Esophagus squamous epithelium (tissue), 5 donors: ENCODE measurements around the gene AIFM3. TPM values are rescaled to one million over a fixed set of nuclear protein-coding genes. Genes with fewer than 3 reads are reported as not detected.
A peak's percentile ranks its signal among the peaks of the same experiment; 100 is the strongest.

Experiments
- DNase-seq: peaks from one replicate; lab custom pipeline; 2025; lab: John Stamatoyannopoulos, UW
- H3K27ac ChIP-seq, 4 donors: fragments of 200-600 bp; sonication (generic); one replicate each; pipeline ENCODE4 v1.5.1; 2016 to 2019; ENCODE audit warnings: mild to moderate bottlenecking in 1 of 4
- H3K27me3 ChIP-seq, 4 donors: fragments of 200-600 bp; sonication (generic); 1 replicate in 3 of 4; 2 replicates in 1 of 4; pipeline versions ENCODE4 v1.5.1 to v1.6.0; 2017 to 2021; ENCODE audit warnings: antibody characterized with exemption in 1 of 4
- H3K36me3 ChIP-seq, 3 donors: fragments of 200-600 bp; sonication (generic); one replicate each; pipeline ENCODE4 v1.5.1; 2016 to 2019
- H3K4me1 ChIP-seq, 3 donors: fragments of 200-600 bp; sonication (generic); one replicate each; pipeline ENCODE4 v1.5.1; 2017 to 2019
- H3K4me3 ChIP-seq, 4 donors: fragments of 200-600 bp; sonication (generic); 1 replicate in 3 of 4; 2 replicates in 1 of 4; pipeline ENCODE4 v1.5.1; 2016 to 2019; ENCODE audit warnings: mild to moderate bottlenecking in 2 of 4, moderate library complexity in 1 of 4
- H3K9me3 ChIP-seq, 3 donors: fragments of 200-600 bp; sonication (generic); one replicate each; pipeline ENCODE4 v1.5.1; 2016 to 2019
- CTCF ChIP-seq, 6 experiments: fragments of 450-650 bp in 4 of 6; fragments of 200-600 bp in 2 of 6; sonication (generic) in 2 of 6; IDR thresholded peaks; one replicate each; pipeline ENCODE4 v1.5.1; 2016 to 2019; ENCODE audit warnings: antibody characterized with exemption in 6 of 6, mild to moderate bottlenecking in 4 of 6, moderate library complexity in 4 of 6
- POLR2A ChIP-seq, 4 donors: fragments of 450-650 bp; IDR thresholded peaks; one replicate each; pipeline ENCODE4 v1.6.1; 2017; ENCODE audit warnings: antibody characterized with exemption in 4 of 4, mild to moderate bottlenecking in 4 of 4, moderate library complexity in 3 of 4
- WGBS, 2 donors: methylation state at CpG; one replicate each; pipeline ENCODE4 v1.1.5; 2018; 5-methylcytosine and 5-hydroxymethylcytosine counted together
- intact Hi-C: fragments of 100-400 bp; cut with DNase I; formaldehyde crosslinking; loops from one replicate; pipeline ENCODE4 v1.15.0; 2022
- total RNA-seq, 4 donors: library from RNA; depleted of rRNA; stranded (reverse); fragments of >200 nt; gene quantifications; one replicate each; pipeline ENCODE4 v1.1.0, GENCODE V29; 2016
- donor health status: DM: yes; HTN: yes; CAD: no.

AIFM3 gene
- total RNA-seq, 4 donors from 2014 or later = 0.30 to 1.9 (median 0.94) TPM

GRCh38 chr22:21025763-21026755, 59.0 kb downstream of the AIFM3 start:
- no peaks in the 10 kb centered on the region for H3K9me3 ChIP-seq
- H3K27me3 ChIP-seq = peaks cover 0 to 29% (median 0%) of the 10 kb centered on the region in 4 donors
- 52 to 70% methylated on average over 10 to 11 of the region's 27 CpGs for WGBS, 2 donors
- intact Hi-C loops = no loop called here
- DNase-seq = no peak
- TF ChIP-seq CTCF (IDR thresholded peaks at IDR 0.05) (no peak), POLR2A (IDR thresholded peaks at IDR 0.05) (no peak)
- H3K4me1 ChIP-seq = peaks cover 15 to 30% (median 17%) of the 10 kb centered on the region in 3 donors
- H3K4me3 ChIP-seq = peak overlapping the region in 1 of 4 donors; percentile 4
- no peaks in the 10 kb centered on the region for H3K36me3 ChIP-seq
- peak overlapping the region in 3 of 4 donors; percentile 59 to 67 (median 62) for H3K27ac ChIP-seq

- H3K36me3 ChIP-seq = no peaks in the 10 kb centered on the region
- 34 to 60% methylated on average over 4 to 5 of the region's 14 CpGs for WGBS, 2 donors
- no peak overlapping the region for H3K4me3 ChIP-seq
- peaks cover 0 to 39% (median 0%) of the 10 kb centered on the region in 4 donors for H3K27me3 ChIP-seq
- H3K27ac ChIP-seq = peak overlapping the region in 1 of 4 donors; percentile 14
- intact Hi-C loops = no loop called here
- TF ChIP-seq CTCF (IDR thresholded peaks at IDR 0.05) = no peak
- TF ChIP-seq POLR2A (IDR thresholded peaks at IDR 0.05) = no peak
- peaks cover 18 to 38% (median 23%) of the 10 kb centered on the region in 3 donors for H3K4me1 ChIP-seq
- no peak for DNase-seq
- no peaks in the 10 kb centered on the region for H3K9me3 ChIP-seq
Measured at GRCh38 chr22:21026783-21027692, 60.0 kb downstream of the AIFM3 start.

GRCh38 chr22:21028277-21029251, 61.5 kb downstream of the AIFM3 start:
- no peak for DNase-seq
- no peaks in the 10 kb centered on the region for H3K36me3 ChIP-seq
- no peaks in the 10 kb centered on the region for H3K9me3 ChIP-seq
- no peak overlapping the region for H3K27ac ChIP-seq
- intact Hi-C loops = no loop called here
- WGBS, 2 donors = 76 to 88% methylated on average over 5 of the region's 13 CpGs
- H3K4me3 ChIP-seq = no peak overlapping the region
- TF ChIP-seq POLR2A (IDR thresholded peaks at IDR 0.05) = no peak
- TF ChIP-seq CTCF (IDR thresholded peaks at IDR 0.05) = no peak
- peaks cover 0 to 50% (median 0%) of the 10 kb centered on the region in 4 donors for H3K27me3 ChIP-seq
- peaks cover 24 to 49% (median 27%) of the 10 kb centered on the region in 3 donors for H3K4me1 ChIP-seq

- Histone ChIP-seq H3K36me3 (no peaks in the 10 kb centered on the region), H3K27me3 (peaks cover 0 to 56% (median 0%) of the 10 kb centered on the region in 4 donors), H3K27ac (no peak overlapping the region), H3K4me3 (no peak overlapping the region), H3K4me1 (peaks cover 24 to 49% (median 27%) of the 10 kb centered on the region in 3 donors), H3K9me3 (no peaks in the 10 kb centered on the region)
- no peak for DNase-seq
- WGBS, 2 donors = 77 to 78% methylated on average over 4 to 8 of the region's 12 CpGs
- no peak for TF ChIP-seq POLR2A (IDR thresholded peaks at IDR 0.05)
- no peak for TF ChIP-seq CTCF (IDR thresholded peaks at IDR 0.05)
- intact Hi-C loops = no loop called here
Measured at GRCh38 chr22:21029486-21030025, 62.5 kb downstream of the AIFM3 start.
